Fibroblast of pulmonary artery (primary cell): ENCODE data around the gene GLYATL1.

ENCODE experiments used
- DNase-seq: peaks from one replicate; pipeline ENCODE4 v3.0.0-alpha.2; 2010; ENCODE audit warnings: low read depth
- H3K4me3 ChIP-seq: replicated peaks from 2 replicates; pipeline ENCODE4 v1.5.1; 2011; ENCODE audit warnings: low read depth, mild to moderate bottlenecking, control low read depth, low read length, moderate library complexity
- TF ChIP-seq, protein P1 (sequence below): IDR thresholded peaks from 2 replicates; pipeline ENCODE4 v1.5.1; 2011; ENCODE audit warnings: mild to moderate bottlenecking, control low read depth, low read length, inconsistent platforms; ENCODE audit errors: missing control alignments

GLYATL1 gene

DNA sequence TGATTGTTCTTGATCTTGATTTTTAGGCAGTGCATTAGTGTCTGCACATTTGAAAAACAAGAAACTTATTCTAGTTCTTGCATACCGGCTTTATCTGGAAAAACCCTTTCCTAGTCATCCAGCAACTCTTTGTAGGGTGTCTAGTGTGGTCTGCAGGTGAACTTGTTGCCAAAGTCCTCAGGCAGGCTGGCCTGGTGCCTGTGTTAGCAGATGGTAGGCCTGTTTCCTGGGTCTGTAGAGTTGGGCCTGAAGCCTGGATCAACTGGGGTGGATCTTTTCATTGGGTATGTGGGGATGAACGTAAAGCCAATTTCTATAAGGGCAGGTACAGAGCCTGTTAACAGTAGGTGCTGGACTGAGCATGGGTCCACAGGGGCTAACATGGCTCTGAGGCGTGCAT is 5.6 kb upstream of the GLYATL1 start:
- no peak for DNase-seq
- H3K4me3 ChIP-seq, result no peak overlapping the region
- TF ChIP-seq, protein P1, sequence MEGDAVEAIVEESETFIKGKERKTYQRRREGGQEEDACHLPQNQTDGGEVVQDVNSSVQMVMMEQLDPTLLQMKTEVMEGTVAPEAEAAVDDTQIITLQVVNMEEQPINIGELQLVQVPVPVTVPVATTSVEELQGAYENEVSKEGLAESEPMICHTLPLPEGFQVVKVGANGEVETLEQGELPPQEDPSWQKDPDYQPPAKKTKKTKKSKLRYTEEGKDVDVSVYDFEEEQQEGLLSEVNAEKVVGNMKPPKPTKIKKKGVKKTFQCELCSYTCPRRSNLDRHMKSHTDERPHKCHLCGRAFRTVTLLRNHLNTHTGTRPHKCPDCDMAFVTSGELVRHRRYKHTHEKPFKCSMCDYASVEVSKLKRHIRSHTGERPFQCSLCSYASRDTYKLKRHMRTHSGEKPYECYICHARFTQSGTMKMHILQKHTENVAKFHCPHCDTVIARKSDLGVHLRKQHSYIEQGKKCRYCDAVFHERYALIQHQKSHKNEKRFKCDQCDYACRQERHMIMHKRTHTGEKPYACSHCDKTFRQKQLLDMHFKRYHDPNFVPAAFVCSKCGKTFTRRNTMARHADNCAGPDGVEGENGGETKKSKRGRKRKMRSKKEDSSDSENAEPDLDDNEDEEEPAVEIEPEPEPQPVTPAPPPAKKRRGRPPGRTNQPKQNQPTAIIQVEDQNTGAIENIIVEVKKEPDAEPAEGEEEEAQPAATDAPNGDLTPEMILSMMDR, result no peak

DNA sequence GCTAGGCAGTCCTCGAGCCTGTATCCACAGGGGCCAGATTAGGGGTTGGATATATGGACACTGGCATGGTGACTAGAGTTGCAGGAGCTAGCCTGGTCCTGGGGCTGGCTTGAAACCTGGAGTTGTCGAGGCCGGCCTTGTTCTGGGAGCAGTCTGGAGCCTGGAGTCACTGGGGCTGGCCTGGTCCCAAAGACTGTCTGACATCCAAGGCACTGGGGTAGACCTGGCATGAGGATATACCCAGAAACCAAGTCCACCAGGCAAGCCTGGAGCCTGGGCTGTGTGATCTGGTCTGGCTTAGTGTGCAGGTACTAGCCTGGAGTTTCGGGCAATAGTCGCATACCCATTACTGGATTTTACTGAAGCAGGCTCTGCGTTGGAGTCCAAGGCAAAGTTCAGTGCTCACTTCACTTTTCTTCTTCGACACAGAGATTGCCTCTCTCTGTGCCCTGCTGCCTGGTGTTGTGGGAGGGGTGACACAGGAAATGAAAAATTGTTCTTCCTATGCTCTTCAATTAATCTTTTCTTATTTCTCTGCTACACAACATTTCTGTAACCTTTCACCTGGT is 4.3 kb upstream of the GLYATL1 start:
- TF ChIP-seq, protein P1, result no peak
- no peak overlapping the region for H3K4me3 ChIP-seq
- DNase-seq, result no peak

DNA sequence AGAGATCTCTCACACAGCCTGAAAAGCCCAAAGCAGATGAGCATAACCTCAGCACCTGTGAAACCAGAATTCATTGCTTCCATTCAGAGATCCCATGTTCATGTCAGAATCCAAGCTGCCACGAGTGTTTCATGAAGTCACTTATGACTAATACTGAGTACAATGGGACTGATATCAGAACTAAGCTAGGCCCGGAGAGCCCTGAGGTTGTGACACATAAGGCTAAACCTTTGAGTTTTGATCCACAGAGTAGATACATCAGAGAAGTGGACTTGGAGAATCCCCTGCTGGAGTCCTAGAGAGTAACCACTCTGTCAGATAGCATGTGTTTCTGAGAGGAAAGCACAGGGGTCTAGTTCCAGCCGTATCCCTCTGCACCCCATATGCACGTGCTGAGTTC is 890 bp upstream of the GLYATL1 start:
- DNase-seq, result no peak
- no peak overlapping the region for H3K4me3 ChIP-seq

DNA sequence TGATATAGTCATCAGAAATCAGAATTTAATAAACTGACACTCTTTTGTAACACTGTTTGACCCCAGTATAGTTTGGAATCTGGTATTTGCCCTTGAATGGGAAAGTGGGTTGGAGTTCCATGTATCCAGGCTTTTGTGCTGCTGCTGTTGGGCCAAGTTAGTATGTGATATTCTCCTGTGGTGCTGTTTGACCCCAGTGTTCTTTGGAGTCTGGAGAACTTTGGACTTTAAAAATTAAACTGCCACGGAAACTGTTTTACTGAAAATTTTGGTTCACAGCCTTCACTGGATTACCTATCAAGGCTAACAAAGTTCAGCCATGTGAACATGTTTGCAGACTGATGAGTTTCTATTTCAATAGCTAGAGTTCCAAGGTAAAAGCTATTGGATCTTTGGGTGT is 740 bp downstream of the GLYATL1 start:
- no peak overlapping the region for H3K4me3 ChIP-seq
- TF ChIP-seq, protein P1, result no peak
- no peak for DNase-seq

More for the DNA sequence above, 890 bp upstream of the GLYATL1 start:
- TF ChIP-seq, protein P1, result no peak

DNA sequence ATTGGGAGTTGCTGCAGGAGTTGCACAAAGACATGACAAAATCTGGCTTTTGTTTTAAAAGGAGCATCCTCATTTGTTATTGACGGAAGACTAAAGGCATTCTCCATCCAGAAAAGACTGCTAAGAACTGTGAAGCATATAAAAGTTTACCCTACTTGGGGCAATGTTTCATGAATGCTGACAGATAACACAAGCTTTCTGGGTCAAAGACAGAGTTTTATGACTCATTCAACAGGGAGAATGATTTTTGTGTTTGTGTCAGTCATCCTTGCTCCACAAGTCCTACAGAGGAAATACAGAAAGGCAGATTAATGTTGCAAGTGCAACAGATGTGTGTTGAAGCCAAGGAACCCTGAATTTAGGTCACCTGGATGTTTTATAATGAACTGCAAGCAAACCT is 2.5 kb downstream of the GLYATL1 start:
- H3K4me3 ChIP-seq, result no peak overlapping the region
- TF ChIP-seq, protein P1, result no peak
- no peak for DNase-seq

DNA sequence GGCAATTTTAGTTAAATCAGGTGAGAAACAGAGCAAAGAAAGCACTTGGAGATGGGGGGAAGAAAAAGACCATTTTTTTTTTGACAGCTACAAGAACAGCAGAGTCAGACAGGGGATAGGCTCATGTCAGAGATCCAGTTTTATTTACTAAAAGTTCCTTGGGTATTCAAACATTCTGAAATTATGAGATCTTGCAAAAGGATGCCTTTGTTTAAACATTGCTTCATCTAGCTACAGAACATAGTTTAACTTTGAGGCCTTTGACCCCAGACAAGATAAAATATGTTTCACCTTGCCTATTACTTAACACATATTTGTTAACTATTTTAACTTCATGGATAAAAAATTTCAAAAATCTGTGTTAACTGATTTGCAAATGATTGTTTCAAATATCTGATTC is 6.4 kb downstream of the GLYATL1 start:
- no peak for DNase-seq
- H3K4me3 ChIP-seq, result no peak overlapping the region
- TF ChIP-seq, protein P1, result no peak

DNA sequence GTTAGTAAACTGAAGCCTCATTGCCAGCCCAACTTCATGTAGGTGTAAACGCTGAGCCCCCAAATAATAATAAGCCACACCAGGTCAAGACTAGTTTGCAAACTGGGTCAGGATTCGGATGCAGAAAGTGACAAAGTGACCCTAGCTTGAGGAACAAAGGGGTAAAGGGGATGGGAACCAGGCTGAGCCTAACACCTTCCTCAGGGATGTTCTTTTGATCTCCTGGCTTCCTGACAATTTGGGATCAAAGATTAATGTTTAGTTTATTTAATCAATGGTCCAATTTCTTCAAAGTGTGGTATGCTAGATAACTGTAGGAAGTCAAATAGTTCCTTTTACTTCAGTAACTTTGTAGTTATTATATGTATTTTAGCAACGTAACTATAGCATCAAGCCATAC is 9.9 kb downstream of the GLYATL1 start:
- no peak overlapping the region for H3K4me3 ChIP-seq
- TF ChIP-seq, protein P1, result no peak
- no peak for DNase-seq
